Loucy (cell line): Measurements from ENCODE around the gene PLEKHS1.
"Not testable (repeated sequence)": the region's sequence is repeated elsewhere in the genome, so short reads cannot be mapped to it uniquely, and the experiment has no call there.

ENCODE experiments used
- H2AFZ ChIP-seq: fragments of 200-600 bp; sonication (generic); 2 replicates; pipeline ENCODE4 v1.6.0; 2016; ENCODE audit warnings: antibody characterized with exemption, mild to moderate bottlenecking, low read length, moderate library complexity
- H3F3A ChIP-seq: fragments of 200-600 bp; 2 replicates; pipeline ENCODE4 v1.6.0; 2016; ENCODE audit warnings: antibody characterized with exemption, low read depth, mild to moderate bottlenecking
- H3K27me3 ChIP-seq: fragments of 200-600 bp; sonication (generic); 2 replicates; pipeline ENCODE4 v1.6.1; 2014; ENCODE audit warnings: low read length, mild to moderate bottlenecking; ENCODE audit not compliant: insufficient read depth, poor library complexity, severe bottlenecking
- H3K36me3 ChIP-seq: fragments of 200-600 bp; sonication (generic); 2 replicates; pipeline ENCODE4 v1.6.1; 2016; ENCODE audit warnings: low read length; ENCODE audit not compliant: insufficient read depth
- H3K4me1 ChIP-seq: fragments of 200-600 bp; sonication (generic); 2 replicates; pipeline ENCODE4 v1.5.1; 2014; ENCODE audit warnings: low read length, mild to moderate bottlenecking; ENCODE audit not compliant: insufficient read depth, poor library complexity, severe bottlenecking
- H3K4me2 ChIP-seq: fragments of 200-600 bp; sonication (generic); 2 replicates; pipeline ENCODE4 v1.6.0; 2014; ENCODE audit warnings: antibody characterized with exemption, low read length, low read depth, mild to moderate bottlenecking; ENCODE audit not compliant: poor library complexity, severe bottlenecking
- H3K4me3 ChIP-seq: fragments of 200-600 bp; sonication (generic); 2 replicates; pipeline ENCODE4 v1.5.1; 2014; ENCODE audit warnings: low read length, mild to moderate bottlenecking, mixed read lengths; ENCODE audit not compliant: poor library complexity, severe bottlenecking
- H3K79me2 ChIP-seq: fragments of 200-600 bp; sonication (generic); 2 replicates; pipeline ENCODE4 v1.6.1; 2014; ENCODE audit warnings: low read length; ENCODE audit not compliant: insufficient read depth
- H3K9ac ChIP-seq: fragments of 200-600 bp; sonication (generic); 2 replicates; pipeline ENCODE4 v1.6.0; 2014; ENCODE audit warnings: mild to moderate bottlenecking, low read depth, low read length, moderate library complexity; ENCODE audit not compliant: poor library complexity, severe bottlenecking
- H3K9me2 ChIP-seq: fragments of 200-600 bp; sonication (generic); replicated peaks from 2 replicates; pipeline ENCODE4 v1.6.1; 2016; ENCODE audit warnings: low read depth, low read length, mixed read lengths
- H3K9me3 ChIP-seq: fragments of 200-600 bp; sonication (generic); 2 replicates; pipeline ENCODE4 v1.6.1; 2014; ENCODE audit warnings: mild to moderate bottlenecking, antibody characterized with exemption, low read length, low read depth; ENCODE audit not compliant: insufficient read depth
- H4K20me1 ChIP-seq: fragments of 200-600 bp; sonication (generic); 2 replicates; pipeline ENCODE4 v1.6.0; 2014; ENCODE audit warnings: antibody characterized with exemption, low read length, mild to moderate bottlenecking; ENCODE audit not compliant: insufficient read depth, poor library complexity, severe bottlenecking
- EZH2phosphoT487 ChIP-seq: fragments of 200-600 bp; IDR thresholded peaks from 2 replicates; pipeline ENCODE4 v1.6.1; 2018; ENCODE audit warnings: antibody characterized with exemption, mild to moderate bottlenecking, moderate library complexity, borderline replicate concordance
- TF ChIP-seq, protein P1 (sequence below): fragments of 200-600 bp; sonication (generic); conservative IDR thresholded peaks from 2 replicates; pipeline ENCODE4 v1.5.1; 2014; ENCODE audit warnings: mild to moderate bottlenecking, antibody characterized with exemption, low read length

Gene PLEKHS1

DNA sequence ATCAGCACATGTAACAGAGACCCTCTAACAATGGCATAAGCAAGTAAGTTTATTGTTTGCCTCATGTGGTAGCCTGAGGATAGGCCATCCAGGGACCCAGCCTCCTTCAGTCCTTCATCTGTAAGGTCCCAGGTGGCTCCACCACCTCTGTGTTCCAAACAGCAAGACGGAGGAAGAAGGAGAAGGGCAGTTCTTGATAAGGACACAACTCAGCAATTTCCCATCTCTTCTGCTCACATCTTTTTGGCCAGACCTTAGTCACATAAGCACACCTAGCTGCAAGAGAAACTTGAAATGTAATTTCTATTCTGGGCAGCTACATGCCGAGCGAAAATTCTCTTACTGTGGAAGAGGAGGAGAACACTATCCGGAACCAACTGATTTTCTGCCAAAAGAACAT, 68.5 kb downstream of the PLEKHS1 start:
- Histone ChIP-seq H3K4me2 (no peak overlapping the region), H3K27me3 (no peaks in the 10 kb centered on the region), H3F3A (no peaks in the 10 kb centered on the region), H3K79me2 (no peaks in the 10 kb centered on the region), H3K4me3 (no peak overlapping the region), H3K4me1 (peaks cover 9% of the 10 kb centered on the region), H4K20me1 (no peaks in the 10 kb centered on the region), H3K9me2 (no peaks in the 10 kb centered on the region), H3K9ac (no peak overlapping the region), H3K36me3 (no peaks in the 10 kb centered on the region), H2AFZ (no peak overlapping the region), H3K9me3 (no peaks in the 10 kb centered on the region)
- TF ChIP-seq EZH2phosphoT487: no peak
- TF ChIP-seq, protein P1, sequence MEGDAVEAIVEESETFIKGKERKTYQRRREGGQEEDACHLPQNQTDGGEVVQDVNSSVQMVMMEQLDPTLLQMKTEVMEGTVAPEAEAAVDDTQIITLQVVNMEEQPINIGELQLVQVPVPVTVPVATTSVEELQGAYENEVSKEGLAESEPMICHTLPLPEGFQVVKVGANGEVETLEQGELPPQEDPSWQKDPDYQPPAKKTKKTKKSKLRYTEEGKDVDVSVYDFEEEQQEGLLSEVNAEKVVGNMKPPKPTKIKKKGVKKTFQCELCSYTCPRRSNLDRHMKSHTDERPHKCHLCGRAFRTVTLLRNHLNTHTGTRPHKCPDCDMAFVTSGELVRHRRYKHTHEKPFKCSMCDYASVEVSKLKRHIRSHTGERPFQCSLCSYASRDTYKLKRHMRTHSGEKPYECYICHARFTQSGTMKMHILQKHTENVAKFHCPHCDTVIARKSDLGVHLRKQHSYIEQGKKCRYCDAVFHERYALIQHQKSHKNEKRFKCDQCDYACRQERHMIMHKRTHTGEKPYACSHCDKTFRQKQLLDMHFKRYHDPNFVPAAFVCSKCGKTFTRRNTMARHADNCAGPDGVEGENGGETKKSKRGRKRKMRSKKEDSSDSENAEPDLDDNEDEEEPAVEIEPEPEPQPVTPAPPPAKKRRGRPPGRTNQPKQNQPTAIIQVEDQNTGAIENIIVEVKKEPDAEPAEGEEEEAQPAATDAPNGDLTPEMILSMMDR: no peak

DNA sequence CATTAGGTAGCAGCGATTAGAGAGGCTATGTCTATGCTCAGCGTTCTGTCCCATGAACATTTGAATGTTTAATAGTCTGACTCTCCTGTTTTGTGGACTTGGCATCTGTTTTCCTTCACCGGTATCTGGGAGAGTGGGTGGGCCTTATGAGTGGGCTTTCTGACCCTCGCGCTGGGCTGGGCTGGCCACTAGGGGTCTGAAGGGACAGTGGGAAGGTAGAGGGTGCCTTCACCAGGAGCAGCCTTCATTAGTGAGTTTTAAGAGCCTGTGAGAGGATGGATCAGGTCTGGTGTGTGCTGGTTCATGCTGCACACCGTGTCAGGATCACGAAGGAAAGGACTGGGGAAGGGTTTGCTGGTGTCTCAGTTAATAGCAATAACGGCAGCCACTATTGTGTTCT, 69.0 kb downstream of the PLEKHS1 start:
- H3K9me3 ChIP-seq: no peaks in the 10 kb centered on the region
- no peaks in the 10 kb centered on the region for H3F3A ChIP-seq
- no peaks in the 10 kb centered on the region for H3K9me2 ChIP-seq
- no peaks in the 10 kb centered on the region for H3K79me2 ChIP-seq
- H3K4me3 ChIP-seq: no peak overlapping the region
- no peaks in the 10 kb centered on the region for H3K27me3 ChIP-seq
- no peak for TF ChIP-seq EZH2phosphoT487
- TF ChIP-seq, protein P1: peak; percentile 82
- H4K20me1 ChIP-seq: no peaks in the 10 kb centered on the region
- H3K9ac ChIP-seq: no peak overlapping the region
- H3K4me1 ChIP-seq: peaks cover 9% of the 10 kb centered on the region
- H2AFZ ChIP-seq: no peak overlapping the region
- H3K4me2 ChIP-seq: no peak overlapping the region
- no peaks in the 10 kb centered on the region for H3K36me3 ChIP-seq

DNA sequence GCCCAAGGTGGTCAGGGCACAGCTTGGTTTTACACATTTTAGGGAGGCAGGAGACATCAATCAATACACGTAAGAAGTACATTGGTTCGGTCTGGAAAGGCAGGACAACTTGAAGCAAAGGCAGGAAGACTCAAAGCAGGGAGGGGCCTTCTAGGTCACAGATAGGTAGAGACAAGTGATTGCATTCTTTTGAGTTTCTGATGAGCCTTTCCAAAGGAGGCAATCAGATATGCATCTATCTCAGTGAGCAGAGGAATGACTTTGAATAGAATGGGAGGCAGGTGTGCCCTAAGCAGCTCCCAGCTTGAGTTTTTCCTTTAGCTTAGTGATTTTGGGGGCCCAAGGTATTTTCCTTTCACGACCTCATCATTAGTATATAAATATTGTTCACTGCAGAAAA, 69.8 kb downstream of the PLEKHS1 start:
- H3K36me3 ChIP-seq, H3K4me2 ChIP-seq, H3K9me2 ChIP-seq, H3K79me2 ChIP-seq, H4K20me1 ChIP-seq, H3K4me3 ChIP-seq, H3K9ac ChIP-seq, H3F3A ChIP-seq, H2AFZ ChIP-seq, H3K27me3 ChIP-seq, H3K9me3 ChIP-seq: not testable (repeated sequence)
- peaks cover 15% of the 10 kb centered on the region for H3K4me1 ChIP-seq

DNA sequence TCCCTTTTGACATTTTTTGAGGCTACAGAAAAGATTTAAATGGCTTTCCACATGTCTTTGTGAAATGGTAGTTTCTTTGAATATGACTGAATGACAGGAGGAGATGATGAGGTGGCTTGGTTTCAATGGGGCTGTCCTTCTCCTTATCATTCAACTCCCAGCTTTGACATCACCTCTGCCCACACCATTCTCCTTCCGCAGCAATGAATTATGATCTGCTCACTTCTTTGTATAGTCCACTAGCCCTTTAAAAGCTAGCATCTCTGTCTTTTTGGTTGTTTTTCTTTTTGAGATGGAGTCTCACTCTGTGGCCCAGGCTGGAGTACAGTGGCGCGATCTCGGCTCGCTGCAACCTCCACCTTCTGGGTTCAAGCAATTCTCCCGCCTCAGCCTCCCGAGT, 70.7 kb downstream of the PLEKHS1 start:
- no peak overlapping the region for H3K4me2 ChIP-seq
- no peak for TF ChIP-seq EZH2phosphoT487
- TF ChIP-seq, protein P1: no peak
- no peaks in the 10 kb centered on the region for H3K36me3 ChIP-seq

More for the DNA sequence above, 70.7 kb downstream of the PLEKHS1 start:
- Histone ChIP-seq H3F3A (no peaks in the 10 kb centered on the region), H3K79me2 (no peaks in the 10 kb centered on the region), H4K20me1 (no peaks in the 10 kb centered on the region), H3K4me1 (peaks cover 15% of the 10 kb centered on the region), H3K4me3 (no peak overlapping the region), H3K9me2 (no peaks in the 10 kb centered on the region), H3K27me3 (no peaks in the 10 kb centered on the region), H3K9ac (no peak overlapping the region), H3K9me3 (no peaks in the 10 kb centered on the region), H2AFZ (no peak overlapping the region)
